Cardiac fibroblast (primary cell): ENCODE measurements around the gene AUNIP.

ENCODE experiments used
- DNase-seq, 2 donors: peaks; one replicate each; pipeline versions ENCODE4 v3.0.0 to v3.0.0-alpha.2; 2010; ENCODE audit warnings: low read depth in 2 of 2
- H3K4me3 ChIP-seq, 2 donors: replicated peaks in 1 of 2; 1 replicate in 1 of 2; 2 replicates in 1 of 2; pipeline ENCODE4 v1.5.1; 2011; ENCODE audit warnings: low read depth in 2 of 2, low read length in 2 of 2, mild to moderate bottlenecking in 2 of 2, moderate library complexity in 1 of 2
- TF ChIP-seq, protein P1 (sequence below): IDR thresholded peaks from one replicate; pipeline ENCODE4 v1.5.1; 2011; ENCODE audit warnings: low read depth, mild to moderate bottlenecking, low read length, inconsistent platforms

AUNIP gene

DNA sequence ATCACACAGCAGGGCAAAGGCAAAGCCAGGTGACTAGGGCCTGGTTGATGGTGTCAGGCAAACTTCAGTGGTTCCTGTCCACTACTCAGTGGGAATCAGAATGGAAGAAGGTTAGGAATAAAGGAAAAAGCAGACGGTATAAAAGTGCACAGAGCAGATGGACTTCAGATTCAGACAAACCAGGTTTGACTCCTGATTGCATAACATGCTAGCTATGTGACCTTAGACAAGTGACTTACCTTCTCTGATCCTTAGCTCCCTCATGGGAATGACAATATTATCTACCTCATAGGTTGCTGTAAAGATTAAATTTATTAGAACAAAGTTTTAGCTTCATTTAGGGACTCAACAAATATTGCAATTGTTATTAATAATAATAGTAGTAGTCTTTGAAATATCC lies 11.4 kb upstream of the AUNIP start:
- no peak overlapping the region for H3K4me3 ChIP-seq
- TF ChIP-seq, protein P1, sequence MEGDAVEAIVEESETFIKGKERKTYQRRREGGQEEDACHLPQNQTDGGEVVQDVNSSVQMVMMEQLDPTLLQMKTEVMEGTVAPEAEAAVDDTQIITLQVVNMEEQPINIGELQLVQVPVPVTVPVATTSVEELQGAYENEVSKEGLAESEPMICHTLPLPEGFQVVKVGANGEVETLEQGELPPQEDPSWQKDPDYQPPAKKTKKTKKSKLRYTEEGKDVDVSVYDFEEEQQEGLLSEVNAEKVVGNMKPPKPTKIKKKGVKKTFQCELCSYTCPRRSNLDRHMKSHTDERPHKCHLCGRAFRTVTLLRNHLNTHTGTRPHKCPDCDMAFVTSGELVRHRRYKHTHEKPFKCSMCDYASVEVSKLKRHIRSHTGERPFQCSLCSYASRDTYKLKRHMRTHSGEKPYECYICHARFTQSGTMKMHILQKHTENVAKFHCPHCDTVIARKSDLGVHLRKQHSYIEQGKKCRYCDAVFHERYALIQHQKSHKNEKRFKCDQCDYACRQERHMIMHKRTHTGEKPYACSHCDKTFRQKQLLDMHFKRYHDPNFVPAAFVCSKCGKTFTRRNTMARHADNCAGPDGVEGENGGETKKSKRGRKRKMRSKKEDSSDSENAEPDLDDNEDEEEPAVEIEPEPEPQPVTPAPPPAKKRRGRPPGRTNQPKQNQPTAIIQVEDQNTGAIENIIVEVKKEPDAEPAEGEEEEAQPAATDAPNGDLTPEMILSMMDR, result no peak
- DNase-seq, result no peak

GRCh38 chr1:25869909-25870606 lies 10.8 kb upstream of the AUNIP start:
- TF ChIP-seq, protein P1, result no peak

DNA sequence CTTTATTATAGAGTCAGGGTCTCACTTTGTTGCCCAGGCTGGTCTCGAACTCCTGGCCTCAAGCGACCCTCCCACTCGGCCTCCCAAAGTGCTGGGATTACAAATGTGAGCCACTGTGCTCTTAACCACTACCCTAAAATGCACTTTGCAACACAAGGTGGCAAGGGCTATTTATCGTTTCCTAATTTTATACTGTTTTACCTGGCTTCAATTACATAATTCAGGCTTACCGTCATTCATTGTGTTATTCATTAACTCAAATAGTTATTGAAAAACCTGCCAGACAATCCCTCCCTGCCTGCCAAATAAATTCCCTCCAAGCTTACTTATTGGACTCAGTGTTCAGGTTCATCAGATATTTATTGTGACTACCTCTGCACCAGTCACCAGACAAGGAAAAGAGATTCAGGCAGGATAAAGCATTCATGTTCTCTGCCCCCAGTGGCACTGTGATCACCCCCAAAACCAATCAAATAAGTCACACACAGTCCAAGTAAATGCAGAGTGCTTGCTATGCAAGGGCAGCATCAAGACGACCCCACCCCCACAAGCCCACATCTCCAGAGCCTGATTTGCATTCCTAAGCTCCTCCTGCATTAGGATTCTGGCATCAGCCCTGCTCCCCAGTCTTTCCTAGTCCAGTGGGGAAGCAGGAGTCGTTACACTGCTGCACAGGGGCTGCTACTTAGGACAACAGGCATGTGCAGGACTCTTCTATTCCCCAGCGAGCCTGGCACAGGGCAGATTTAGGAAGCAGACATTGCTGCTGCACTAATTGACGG lies 8.1 kb upstream of the AUNIP start:
- TF ChIP-seq, protein P1, result no peak
- no peak for DNase-seq
- H3K4me3 ChIP-seq, result no peak overlapping the region

More at GRCh38 chr1:25869909-25870606, 10.8 kb upstream of the AUNIP start:
- no peak overlapping the region for H3K4me3 ChIP-seq
- DNase-seq, result no peak

GRCh38 chr1:25866288-25866687 lies 7.0 kb upstream of the AUNIP start:
- DNase-seq, result no peak

GRCh38 chr1:25864434-25864833 lies 5.2 kb upstream of the AUNIP start:
- no peak overlapping the region for H3K4me3 ChIP-seq
- TF ChIP-seq, protein P1, result no peak
- no peak for DNase-seq

More at GRCh38 chr1:25866288-25866687, 7.0 kb upstream of the AUNIP start:
- TF ChIP-seq, protein P1, result no peak
- no peak overlapping the region for H3K4me3 ChIP-seq

DNA sequence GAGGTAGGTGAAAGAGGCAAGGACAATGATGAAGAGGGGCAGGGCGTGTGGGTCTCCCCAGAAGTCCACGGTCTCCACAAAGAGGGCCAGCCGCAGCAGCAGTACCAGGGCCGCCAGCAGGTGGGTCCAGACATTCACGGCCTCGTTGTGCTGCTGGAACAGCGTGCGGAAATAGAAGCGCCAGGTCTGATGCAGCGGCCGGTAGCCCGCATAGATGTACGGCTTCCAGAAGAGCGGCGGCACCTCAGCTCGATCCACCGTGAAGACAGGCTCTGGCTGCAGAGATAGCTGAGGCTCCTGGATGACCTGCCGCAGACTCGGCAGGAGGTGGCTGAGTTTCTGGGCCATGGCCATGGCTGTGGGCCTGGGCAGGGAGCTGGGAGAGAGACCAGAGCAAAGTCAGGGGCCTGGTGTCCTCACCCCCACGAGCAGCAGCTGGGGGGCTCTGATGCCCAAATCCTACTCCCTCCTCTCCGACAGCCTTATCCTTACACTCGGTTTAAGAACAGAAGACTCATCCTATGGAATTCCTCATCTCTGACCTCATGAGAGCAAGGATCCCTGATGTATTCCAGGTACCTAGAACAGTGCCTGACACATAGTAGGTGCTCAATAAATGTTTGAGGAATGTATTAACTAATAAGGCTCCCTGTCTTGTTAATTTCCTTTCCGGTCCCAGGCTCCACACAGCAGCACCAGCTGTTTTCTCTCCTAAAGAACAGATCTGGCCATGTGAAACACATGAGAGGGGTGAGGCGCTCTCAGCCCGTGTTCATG lies 4.4 kb upstream of the AUNIP start:
- TF ChIP-seq, protein P1, result no peak
- no peak overlapping the region for H3K4me3 ChIP-seq
- no peak for DNase-seq
